Measurements from ENCODE around the gene PRELID3B. TPM values are rescaled to one million over a fixed set of nuclear protein-coding genes. Genes with fewer than 3 reads are reported as not detected.

PRELID3B gene
- 10 to 100 TPM; 24.1 to 34.1 TPM for total RNA-seq
- long read RNA-seq, donor 1, transcript PRELID3B-201 (6 exons, 2,626 nt), result major isoform, 14 of 16 reads
- long read RNA-seq, donor 1, partial matches to known transcripts, result 0 of 16 reads
- long read RNA-seq, donor 1, other reads (novel, unspliced or antisense), result 2 of 16 reads
- long read RNA-seq, donor 2, transcript PRELID3B-201 (6 exons, 2,626 nt), result major isoform, 30 of 40 reads
- long read RNA-seq, donor 2, partial matches to known transcripts, result 3 of 40 reads
- long read RNA-seq, donor 2, other reads (novel, unspliced or antisense), result 4 of 40 reads

DNA sequence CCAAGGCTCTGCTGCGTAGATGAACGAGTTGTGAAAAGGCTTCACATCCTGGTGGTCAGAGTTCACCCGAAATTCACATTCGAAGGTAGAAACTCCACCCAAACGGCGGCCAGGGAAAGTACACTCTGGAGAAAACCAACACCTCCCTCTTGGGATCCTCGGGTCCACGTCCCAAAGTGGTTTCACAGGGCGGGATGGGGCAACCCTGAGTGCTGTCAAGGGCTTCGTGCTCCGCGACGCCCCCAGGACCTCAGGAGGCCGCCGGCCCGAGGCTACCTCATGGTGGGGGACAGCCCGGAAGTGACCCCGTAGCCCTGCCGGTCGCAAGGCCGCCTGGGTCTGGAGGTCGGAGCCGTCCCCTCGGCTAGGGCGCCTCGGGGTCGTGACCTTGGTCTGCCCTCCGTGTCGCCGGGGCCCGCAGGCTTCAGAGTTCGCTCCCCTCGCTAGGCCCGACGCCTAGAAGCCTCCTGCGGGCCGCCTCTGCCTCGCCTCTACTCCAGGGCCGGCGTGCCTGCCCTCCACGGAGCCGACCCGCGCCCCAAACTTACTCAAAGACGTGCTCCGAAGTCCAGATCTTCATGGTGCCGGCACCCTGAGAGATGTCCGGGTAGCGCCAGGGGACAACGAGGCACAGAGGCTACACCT lies at the start of gene PRELID3B:
PRELID3B (minus strand) TSS at position 636 of the 645 bp plus-strand sequence; CDS start at position 580, 56 bp downstream.
- DNase-seq (ENCODE audit: low spot score), result no peak
- intact Hi-C loops (cut with DNase I), result no loop called here

DNA sequence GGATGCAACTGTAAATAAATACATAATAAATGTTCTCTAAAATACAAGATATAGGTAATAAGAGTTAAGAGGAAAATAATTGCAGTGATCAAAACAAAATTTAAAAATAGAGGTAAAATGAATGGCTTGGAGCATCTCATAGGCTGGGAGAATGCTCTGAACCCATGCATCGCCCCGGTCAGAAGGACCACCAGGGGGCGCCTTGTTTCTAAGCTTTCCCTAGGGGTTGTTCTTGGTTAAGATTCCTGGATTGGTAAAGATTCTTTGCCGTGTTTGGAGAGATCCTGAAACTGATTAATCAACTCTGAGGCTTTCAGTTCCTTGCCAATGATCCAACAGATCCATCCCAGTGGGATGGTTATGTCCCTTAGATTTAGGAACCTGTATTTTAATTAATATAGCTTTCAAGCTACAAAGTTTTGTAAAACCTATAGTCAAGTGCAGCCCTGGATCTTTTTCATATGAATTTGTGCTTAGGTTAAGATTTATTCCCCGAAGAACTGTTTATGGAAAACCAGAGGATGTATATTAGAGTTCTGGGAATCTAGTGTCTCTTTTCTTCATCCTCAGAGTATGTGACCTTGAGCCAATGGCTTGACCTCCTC lies 45.3 kb upstream of the PRELID3B start:
- DNase-seq (ENCODE audit: low spot score), result peak; percentile 91
- intact Hi-C loops (cut with DNase I), result loop anchor here (5.0 kb wide), 1 partner anchor 134 kb away; no protein-coding TSS in a partner anchor

DNA sequence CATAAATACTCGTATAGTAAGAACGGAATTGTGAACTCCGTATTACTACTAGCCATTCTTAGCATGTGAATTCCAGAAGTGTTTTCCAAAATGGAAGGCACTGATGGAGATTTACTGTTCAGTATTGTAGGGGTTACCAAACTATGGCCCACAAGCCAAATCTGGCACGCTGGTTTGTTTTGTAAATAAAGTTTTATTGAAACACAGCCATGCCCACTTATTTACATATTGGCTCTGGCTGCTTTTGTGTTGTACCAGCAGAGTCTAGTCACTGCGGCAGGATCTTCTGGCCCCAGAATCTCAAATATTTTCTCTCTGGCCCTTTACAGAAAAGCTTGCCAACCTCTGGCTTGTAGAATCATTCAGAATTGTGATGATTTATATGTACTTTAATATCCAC lies 44.3 kb upstream of the PRELID3B start:
- DNase-seq (ENCODE audit: low spot score), result no peak
- intact Hi-C loops (cut with DNase I), result loop anchor here (5.0 kb wide), 1 partner anchor 135 kb away; no protein-coding TSS in a partner anchor

DNA sequence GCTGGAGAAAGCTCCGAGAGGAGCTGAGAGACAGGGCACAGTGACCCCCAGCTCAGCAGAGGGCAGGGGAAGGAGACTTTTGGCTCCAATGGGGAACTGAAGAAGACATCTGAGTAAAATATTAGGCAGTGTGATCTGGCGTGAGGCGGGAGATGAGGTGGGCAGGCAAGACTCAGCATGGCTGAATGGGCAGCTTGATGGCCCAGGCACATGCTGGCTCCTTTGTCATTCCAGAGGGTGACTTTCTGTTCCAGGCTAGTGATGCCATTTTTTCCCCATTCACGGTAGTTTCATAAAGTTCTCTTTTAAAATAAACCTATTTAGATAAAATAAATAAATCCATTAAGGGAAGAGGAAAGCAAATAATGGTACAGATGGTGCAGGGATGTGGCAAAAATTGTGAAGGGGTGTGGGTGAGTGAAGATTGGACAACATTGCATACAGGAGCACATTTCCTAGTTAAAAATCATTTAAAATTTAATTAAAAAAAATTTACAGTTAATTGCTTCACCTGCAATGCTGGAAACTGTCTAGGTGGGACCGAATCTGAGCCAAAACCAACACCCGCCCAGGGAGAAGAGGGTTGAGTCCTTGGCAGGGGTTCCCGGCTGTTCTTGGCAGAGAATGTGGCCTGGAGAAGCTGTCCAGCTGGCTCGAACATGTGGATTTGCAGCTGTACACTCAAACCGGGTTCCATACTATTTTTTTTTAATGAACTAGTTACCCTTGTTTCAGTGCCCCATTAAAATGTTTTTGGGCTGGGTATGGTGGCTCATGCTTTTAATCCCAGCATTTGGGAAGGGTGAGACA lies 41.7 kb upstream of the PRELID3B start:
- intact Hi-C loops (cut with DNase I), result no loop called here
- no peak for DNase-seq (ENCODE audit: low spot score)

DNA sequence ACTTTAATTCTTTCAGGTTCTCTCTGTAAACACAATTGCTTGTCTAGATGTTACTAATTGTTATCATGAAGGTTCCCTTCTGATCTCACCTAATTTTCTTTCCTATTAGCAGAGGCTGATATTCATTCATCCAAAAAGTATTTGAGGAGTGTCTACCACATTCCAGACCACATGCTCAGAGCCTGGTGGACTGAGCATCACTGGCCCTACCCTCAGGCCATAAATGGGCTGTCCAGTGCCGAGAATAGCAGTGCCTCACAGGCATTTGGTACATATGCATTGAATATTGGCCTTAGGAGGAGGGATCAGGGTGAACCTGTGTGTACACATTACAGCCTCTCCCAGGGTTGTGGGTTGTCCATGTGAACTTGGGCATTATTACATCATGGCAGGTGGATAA lies 40.4 kb upstream of the PRELID3B start:
- intact Hi-C loops (cut with DNase I), result no loop called here
- DNase-seq (ENCODE audit: low spot score), result no peak

DNA sequence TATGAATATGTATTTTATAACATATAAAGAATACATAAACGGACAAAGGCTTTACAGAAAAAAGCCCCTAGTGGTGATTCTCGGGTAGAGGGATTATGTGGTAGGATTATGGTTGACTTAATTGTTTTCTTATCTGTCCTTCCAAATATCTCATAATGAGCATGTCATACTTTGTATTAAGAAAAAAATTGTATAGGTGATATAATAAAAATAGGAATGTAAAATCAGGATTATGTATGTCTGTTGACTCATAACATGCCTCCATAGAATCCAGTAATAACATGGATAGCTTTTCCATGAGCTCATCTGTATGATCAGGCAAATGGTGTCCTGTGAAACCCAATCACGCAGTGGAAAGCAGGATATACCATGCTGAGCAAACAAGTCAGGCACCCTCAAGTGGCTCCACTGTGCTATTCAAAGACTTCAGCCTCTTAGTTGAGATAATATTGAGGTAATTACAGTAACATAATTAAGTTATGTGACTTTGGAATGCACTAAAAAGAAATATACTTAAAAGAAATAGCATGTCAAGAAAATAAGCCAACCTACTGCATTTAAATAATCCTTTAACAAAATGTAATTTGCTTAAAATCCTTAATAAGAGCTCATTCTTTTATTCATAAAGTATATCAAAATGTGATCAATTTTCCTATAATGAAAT lies 39.6 kb upstream of the PRELID3B start:
- intact Hi-C loops (cut with DNase I), result no loop called here
- no peak for DNase-seq (ENCODE audit: low spot score)

DNA sequence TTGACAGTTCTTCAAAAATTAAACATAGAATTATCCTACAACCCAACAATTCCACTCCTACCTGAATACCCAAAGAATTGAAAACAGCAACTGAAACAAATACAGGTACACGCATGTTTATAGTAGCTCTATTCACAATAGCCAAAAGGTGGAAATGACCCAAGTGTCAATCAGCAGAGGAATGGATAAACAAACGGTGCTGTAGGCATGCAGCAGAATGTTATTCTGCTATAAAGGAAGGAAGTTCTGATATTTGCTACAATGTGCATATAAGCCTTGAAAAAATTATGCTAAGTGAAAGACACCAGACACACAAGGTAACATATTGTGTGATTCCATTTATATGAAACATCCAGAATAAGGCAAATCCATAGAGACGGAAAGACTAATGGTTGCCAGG lies 38.5 kb upstream of the PRELID3B start:
- DNase-seq (ENCODE audit: low spot score), result no peak
- intact Hi-C loops (cut with DNase I), result no loop called here

DNA sequence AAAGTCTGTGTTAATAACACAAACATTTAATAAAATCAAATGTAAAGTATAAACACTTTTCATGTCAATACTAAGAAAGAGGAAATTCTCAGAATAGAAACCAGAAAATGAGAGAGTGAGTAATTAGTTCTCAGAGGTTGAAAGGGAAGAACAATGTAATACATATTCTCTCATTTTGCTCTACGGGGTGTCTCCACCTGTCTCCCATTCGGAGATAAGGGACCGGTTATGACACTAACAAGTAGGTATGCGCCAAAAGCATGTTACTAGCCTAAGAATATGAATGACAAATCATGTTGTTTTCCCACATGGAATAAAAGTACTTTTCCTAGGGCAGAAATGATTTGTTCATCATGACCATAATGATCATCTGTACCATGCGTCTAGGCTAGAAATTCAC lies 35.6 kb upstream of the PRELID3B start:
- DNase-seq (ENCODE audit: low spot score), result no peak
- intact Hi-C loops (cut with DNase I), result no loop called here

DNA sequence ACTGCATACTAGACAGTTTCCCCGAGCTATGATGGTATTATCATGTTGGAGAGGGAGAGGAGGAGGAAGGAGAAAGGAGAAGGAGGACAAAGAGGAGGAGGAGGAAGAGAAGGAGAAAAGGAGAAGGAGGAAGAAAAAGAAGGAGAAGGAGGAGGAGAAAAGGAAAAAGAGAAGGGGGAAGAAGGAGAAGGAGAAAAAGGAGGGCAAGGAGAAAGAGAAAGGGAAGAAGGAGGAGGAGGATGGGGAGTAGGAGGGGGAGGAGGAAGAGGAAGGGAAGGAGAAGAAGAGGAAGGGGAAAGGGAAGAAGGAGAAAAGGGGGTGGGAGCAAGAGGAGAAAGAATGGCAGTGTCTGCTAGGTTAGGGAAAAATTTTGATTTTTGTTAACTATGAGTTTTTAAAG lies 35.1 kb upstream of the PRELID3B start:
- intact Hi-C loops (cut with DNase I), result no loop called here
- no peak for DNase-seq (ENCODE audit: low spot score)

DNA sequence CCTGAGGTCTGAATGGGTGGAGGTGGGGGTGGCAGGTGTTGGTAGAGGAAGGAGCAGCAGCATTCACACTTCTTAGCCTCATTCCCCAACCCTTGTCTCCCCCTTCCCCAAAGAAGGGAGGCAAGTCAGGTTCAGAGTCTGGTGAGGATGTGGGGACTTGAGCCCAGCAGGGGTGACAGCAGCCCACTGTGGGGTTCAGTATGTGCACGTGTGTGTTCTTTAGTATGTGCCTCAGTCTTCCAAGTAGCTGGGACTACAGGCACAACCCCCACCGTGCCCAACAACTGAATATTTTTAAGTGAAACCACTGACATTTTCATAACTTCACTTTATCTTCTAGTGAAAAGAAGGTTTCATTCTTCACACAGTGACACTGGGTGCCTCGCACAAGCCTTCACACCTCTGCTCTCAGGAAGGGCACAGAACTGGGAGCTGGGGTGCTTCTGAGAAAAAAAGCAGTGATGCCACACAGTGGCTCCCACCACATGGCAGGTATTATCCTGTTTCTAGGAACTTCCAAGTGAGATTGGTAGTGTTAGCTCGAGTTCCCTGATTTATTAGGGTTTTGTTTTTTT lies 33.4 kb upstream of the PRELID3B start:
- no peak for DNase-seq (ENCODE audit: low spot score)
- intact Hi-C loops (cut with DNase I), result no loop called here

DNA sequence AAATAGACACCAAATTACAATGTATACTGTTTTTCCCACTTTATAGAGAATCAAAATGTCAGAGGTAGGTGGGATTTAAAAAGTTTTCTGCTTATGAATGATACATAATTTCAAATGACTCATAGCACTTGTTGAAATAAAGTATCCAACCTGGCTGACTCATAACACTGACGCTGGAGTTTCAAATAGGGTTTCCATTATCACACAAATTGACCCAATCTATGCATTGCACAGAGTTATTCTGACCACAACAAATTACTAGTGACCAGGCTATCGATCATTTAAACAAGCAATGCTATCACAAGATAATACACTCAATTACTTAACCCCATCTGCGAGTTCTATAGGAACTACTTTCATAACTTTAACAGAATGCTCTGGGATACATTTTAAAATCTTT lies 31.9 kb upstream of the PRELID3B start:
- intact Hi-C loops (cut with DNase I), result no loop called here
- no peak for DNase-seq (ENCODE audit: low spot score)

DNA sequence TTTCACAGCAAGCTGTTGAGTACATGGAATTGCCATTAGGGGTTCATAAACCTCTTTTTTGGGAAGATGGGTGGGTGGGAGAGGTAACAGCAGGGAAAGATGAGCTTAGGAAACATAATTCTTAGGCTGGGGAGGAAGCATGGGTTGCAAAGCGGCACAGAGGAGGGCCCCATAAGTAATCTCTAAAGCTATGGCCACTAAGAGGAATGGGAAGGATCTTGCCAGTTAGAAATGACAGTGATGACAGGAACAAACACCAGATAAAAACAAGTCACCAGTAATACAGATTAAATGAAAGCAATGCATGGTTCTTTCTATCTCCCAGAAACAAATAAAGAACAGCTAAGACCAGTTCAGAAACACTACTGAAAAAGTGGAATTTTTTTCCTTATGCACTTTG lies 31.0 kb upstream of the PRELID3B start:
- intact Hi-C loops (cut with DNase I), result no loop called here
- no peak for DNase-seq (ENCODE audit: low spot score)

DNA sequence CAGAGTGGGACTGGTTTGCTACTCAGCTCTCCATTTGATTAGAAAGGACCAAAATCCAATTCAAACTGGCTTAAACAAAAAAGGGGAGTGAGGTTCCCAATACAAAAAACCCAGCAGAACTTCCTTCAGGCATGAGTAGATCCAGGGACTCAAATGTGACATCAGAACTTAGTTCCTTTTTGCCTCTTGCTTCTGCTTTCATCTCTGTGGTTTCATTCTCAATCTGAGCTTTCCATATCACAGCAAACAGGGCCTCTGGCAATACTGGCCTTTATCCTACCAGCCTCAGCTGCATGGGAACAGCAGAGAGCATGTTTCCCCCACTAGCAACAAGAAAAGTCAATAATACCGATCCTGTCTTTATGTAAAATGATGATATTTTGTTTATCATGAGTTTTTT lies 28.6 kb upstream of the PRELID3B start:
- DNase-seq (ENCODE audit: low spot score), result no peak
- intact Hi-C loops (cut with DNase I), result no loop called here

DNA sequence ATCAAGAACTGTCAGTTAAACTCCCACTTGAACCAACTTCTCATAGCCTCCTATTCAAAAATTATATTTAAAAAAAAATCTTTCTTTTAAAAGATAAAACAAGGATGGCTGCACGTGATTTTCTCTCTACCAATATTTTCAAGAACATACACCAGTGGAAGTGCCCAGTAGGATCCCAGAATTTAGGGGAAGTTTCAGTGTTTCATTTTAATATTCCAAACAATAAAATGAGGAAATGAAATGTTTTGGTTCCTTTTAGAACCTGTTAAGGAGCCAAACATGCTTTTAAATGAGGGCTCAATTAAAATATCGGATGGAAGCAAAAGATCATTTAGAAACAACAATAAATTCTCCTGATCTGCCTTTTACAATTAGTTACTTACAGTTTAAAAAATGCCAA lies 26.4 kb upstream of the PRELID3B start:
- intact Hi-C loops (cut with DNase I), result no loop called here
- no peak for DNase-seq (ENCODE audit: low spot score)

DNA sequence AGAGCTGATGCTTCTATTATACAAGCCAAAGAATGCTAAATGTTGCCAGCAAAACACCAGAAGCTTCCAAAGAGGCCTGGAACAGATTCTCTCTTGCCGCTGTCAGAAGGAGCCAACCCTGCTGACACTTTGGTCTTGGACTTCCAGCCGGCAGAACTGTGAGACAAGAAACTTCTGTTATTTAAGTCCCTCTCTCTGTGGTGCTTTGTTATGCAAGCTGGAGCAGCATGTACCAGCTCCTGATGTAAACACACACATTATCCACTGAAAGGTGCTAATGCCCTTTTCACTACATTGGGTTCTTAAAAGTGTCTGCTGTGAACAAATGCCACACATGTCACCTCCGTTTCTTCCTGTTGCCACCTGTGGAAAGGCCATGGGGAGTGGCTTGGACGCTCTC lies 25.9 kb upstream of the PRELID3B start:
- intact Hi-C loops (cut with DNase I), result no loop called here
- no peak for DNase-seq (ENCODE audit: low spot score)

DNA sequence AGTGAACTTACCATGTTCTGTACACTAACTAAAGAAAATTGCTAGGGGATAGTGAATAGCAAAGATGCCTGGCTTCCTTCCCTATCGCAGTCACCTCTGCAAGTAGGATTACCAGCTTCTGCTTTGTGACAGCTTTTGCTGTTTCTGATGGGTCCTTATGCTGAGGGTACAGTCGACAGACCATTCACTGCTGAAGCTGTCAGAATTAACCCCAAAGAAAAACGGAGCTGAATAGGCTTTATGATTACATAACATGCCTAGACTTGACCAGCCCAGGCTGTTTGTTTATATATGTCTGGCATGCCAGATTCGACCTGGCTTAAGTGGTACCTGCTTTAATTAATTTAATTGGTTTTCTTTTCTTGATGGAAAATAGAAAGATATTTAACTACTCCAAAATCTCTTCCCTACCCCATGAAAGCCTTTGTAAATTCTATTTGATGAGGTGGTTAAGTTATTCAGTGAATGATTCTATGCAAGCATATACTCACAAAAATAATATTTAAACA lies 21.7 kb upstream of the PRELID3B start:
- DNase-seq (ENCODE audit: low spot score), result no peak
- intact Hi-C loops (cut with DNase I), result no loop called here

DNA sequence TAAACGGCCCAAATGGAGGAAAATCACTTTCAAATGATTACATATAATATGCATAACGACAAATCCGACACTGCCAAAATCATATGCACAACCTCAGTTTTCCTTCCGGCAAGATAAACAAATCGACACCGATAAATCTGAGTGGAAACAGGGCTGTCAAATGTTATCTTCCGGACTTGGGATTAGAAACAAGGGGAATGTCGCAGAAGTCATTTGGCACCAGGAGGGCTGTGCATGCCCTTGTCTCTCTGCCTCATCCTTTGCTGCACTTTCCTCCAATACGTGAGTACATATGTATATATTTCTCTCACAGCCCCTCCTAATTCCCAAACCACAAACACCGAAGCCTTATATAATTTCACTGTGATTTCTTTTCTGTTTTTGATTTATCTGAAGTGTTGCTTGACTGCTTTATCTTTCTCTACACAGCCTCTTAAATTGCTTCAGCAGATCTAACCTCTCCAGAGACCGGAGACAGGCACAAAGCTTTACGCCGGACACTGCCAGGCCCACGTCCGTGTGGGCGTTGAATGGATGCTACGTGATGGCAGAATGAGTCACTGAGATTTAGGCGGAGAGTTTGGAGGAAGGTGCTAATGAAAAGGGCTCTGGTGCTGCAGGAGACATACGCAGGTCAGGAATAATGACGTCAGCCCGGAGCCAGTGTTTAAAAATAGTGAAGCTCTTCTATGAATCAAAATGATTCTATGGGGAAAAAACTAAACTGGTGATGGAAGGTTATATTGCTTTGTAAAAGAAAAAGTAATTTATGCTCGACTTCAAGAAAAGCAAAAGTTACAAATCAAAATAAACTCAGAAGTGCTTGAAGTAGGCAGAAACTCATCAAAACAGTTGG lies 21.0 kb upstream of the PRELID3B start:
- no peak for DNase-seq (ENCODE audit: low spot score)
- intact Hi-C loops (cut with DNase I), result no loop called here

DNA sequence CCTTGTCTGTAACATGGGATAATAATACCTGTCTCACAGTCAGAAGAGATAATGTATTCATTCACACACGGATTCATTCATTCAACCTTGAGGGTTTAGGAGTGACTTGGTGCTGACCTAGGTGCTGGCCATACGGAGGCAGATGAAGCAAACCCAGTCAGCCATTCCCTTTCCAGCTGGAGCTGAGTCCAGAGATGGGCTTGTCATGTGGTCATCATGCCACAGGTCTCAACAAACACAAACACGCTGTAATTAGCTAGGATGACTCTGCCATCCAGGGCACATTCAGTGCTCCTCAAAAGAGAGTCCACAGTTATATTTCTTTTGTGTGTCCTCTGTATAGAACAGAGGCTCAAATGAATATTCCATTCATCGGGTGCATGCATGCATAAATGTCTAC lies 19.5 kb upstream of the PRELID3B start:
- intact Hi-C loops (cut with DNase I), result no loop called here
- no peak for DNase-seq (ENCODE audit: low spot score)
